WERI-Rb-1 (cell line): ENCODE data around the gene DHX57.
"Not testable (repeated sequence)": the region's sequence is repeated elsewhere in the genome, so short reads cannot be mapped to it uniquely, and the experiment has no call there.

Source experiments
- DNase-seq: peaks from one replicate; pipeline ENCODE4 v3.0.0-alpha.2; 2020
- H3K27ac ChIP-seq: fragments of 250-450 bp; sonication (Bioruptor Pico); 2 replicates; pipeline ENCODE4 v1.5.1; 2020; ENCODE audit warnings: mild to moderate bottlenecking, moderate library complexity
- H3K27me3 ChIP-seq: fragments of 250-450 bp; sonication (Bioruptor Pico); 2 replicates; pipeline ENCODE4 v1.5.1; 2021; ENCODE audit warnings: mild to moderate bottlenecking, low read depth, moderate library complexity; ENCODE audit not compliant: insufficient read depth, severe bottlenecking
- H3K36me3 ChIP-seq: fragments of 250-450 bp; sonication (Bioruptor Pico); 2 replicates; pipeline ENCODE4 v1.5.1; 2020; ENCODE audit warnings: mild to moderate bottlenecking, moderate library complexity
- H3K4me3 ChIP-seq: 2 replicates; pipeline ENCODE4 v1.5.1; 2011; ENCODE audit warnings: low read depth, mild to moderate bottlenecking, control low read depth, low read length
- H3K9me3 ChIP-seq: fragments of 250-450 bp; sonication (Bioruptor Pico); 2 replicates; pipeline ENCODE4 v1.5.1; 2021; ENCODE audit warnings: mild to moderate bottlenecking, moderate library complexity; ENCODE audit not compliant: severe bottlenecking
- TF ChIP-seq, protein P1 (sequence below): IDR thresholded peaks from 2 replicates; pipeline ENCODE4 v1.5.1; 2011; ENCODE audit warnings: low read depth, mild to moderate bottlenecking, control low read depth, inconsistent platforms, low read length

Gene DHX57

GRCh38 chr2:38792751-38793150 lies 83.0 kb downstream of the DHX57 start:
- Histone ChIP-seq H3K9me3 (no peaks in the 10 kb centered on the region), H3K27me3 (no peaks in the 10 kb centered on the region), H3K36me3 (peaks cover 6% of the 10 kb centered on the region), H3K27ac (no peak overlapping the region), H3K4me3 (no peak overlapping the region)
- no peak for DNase-seq
- TF ChIP-seq, protein P1, sequence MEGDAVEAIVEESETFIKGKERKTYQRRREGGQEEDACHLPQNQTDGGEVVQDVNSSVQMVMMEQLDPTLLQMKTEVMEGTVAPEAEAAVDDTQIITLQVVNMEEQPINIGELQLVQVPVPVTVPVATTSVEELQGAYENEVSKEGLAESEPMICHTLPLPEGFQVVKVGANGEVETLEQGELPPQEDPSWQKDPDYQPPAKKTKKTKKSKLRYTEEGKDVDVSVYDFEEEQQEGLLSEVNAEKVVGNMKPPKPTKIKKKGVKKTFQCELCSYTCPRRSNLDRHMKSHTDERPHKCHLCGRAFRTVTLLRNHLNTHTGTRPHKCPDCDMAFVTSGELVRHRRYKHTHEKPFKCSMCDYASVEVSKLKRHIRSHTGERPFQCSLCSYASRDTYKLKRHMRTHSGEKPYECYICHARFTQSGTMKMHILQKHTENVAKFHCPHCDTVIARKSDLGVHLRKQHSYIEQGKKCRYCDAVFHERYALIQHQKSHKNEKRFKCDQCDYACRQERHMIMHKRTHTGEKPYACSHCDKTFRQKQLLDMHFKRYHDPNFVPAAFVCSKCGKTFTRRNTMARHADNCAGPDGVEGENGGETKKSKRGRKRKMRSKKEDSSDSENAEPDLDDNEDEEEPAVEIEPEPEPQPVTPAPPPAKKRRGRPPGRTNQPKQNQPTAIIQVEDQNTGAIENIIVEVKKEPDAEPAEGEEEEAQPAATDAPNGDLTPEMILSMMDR, result no peak

GRCh38 chr2:38792321-38792720 lies 83.4 kb downstream of the DHX57 start:
- not testable (repeated sequence) for DNase-seq, H3K4me3 ChIP-seq

DNA sequence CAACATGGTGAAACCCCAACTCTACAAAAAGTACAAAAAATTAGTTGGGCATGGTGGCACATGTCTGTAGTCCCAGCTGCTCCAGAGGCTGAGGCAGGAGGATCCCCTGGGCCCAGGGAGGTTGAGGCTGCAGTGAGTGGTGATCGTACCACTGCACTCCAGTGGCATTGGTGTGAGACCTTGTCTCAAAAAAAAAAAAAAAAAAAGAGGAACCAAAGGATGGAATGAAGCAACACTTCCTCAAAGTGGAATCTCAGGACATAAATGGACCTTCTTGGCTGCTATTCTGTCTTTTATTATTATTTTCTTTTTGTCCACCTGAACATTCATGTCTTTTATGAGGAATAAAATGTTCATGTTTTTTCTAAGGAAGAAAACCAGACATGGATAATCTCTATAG lies 84.0 kb downstream of the DHX57 start:
- DNase-seq, result no peak
- Histone ChIP-seq H3K27me3 (no peaks in the 10 kb centered on the region), H3K9me3 (no peaks in the 10 kb centered on the region), H3K4me3 (no peak overlapping the region), H3K36me3 (no peaks in the 10 kb centered on the region; the same call in 1 of the 2 replicates), H3K27ac (no peak overlapping the region)
- TF ChIP-seq, protein P1, result no peak

More at GRCh38 chr2:38792321-38792720, 83.4 kb downstream of the DHX57 start:
- H3K27ac ChIP-seq, H3K36me3 ChIP-seq, H3K27me3 ChIP-seq, H3K9me3 ChIP-seq: not testable (repeated sequence)

DNA sequence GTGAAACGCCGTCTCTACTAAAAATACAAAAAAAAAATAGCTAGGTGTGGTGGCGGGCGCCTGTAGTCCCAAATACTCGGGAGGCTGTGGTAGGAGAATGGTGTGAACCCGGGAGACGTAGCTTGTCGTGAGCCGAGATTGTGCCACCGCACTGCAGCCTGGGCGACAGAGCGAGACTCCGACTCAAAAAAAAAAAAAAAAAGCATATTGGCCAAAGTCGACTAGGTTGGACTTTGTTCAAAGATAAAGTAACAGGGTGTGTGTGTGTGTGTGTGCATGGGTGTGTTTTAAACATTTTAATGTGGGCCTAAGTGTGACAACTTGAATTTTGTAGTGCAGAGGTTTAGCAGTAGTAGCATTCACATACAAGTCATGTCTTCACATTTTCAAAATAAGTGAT lies 86.0 kb downstream of the DHX57 start:
- H3K36me3 ChIP-seq, result no peaks in the 10 kb centered on the region
- no peak for DNase-seq
- no peaks in the 10 kb centered on the region for H3K9me3 ChIP-seq
- H3K4me3 ChIP-seq, result no peak overlapping the region
- H3K27ac ChIP-seq, result no peak overlapping the region
- no peaks in the 10 kb centered on the region for H3K27me3 ChIP-seq
- TF ChIP-seq, protein P1, result no peak

- peak overlapping the region; percentile 9; the same call in 1 of the 2 replicates for H3K27ac ChIP-seq
- no peaks in the 10 kb centered on the region for H3K9me3 ChIP-seq
- TF ChIP-seq, protein P1, result no peak
- H3K36me3 ChIP-seq, result no peaks in the 10 kb centered on the region
- H3K4me3 ChIP-seq, result no peak overlapping the region
- no peaks in the 10 kb centered on the region for H3K27me3 ChIP-seq
- DNase-seq, result peak; percentile 63
Observed at GRCh38 chr2:38788306-38788705, 87.4 kb downstream of the DHX57 start.

DNA sequence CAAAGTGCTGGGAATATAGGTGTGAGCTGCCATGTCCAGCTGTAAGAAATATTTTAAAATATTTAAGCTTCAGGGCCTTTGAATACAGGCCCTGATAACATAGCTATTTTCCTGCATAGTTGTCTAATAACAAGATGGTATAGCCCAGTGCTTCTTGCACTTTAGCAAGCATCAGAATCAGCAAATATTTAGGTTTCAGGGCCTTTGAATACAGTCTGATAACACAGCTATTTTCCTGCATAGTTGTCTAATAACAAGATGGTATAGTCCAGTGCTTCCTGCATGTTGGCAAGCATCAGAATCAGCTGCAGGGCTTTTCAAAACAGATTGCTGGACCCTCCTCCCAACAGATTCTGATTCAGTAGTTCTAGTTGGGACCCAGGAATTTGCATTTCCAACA lies 92.1 kb downstream of the DHX57 start:
- Histone ChIP-seq H3K4me3 (no peak overlapping the region), H3K36me3 (peaks cover 20% of the 10 kb centered on the region), H3K27me3 (no peaks in the 10 kb centered on the region), H3K27ac (no peak overlapping the region), H3K9me3 (no peaks in the 10 kb centered on the region)
- DNase-seq, result no peak
- TF ChIP-seq, protein P1, result no peak
